HCT116 (cell line): ENCODE results near the gene ZMYND10. TPM values are rescaled to one million over a fixed set of nuclear protein-coding genes. Genes with fewer than 3 reads are reported as not detected.

Experiments used
- ATAC-seq: fragments of 200-7000 bp; cut with Tn5 transposase; 2 replicates; pipeline ENCODE4 v1.9.1; 2020; ENCODE audit warnings: mild to moderate bottlenecking, moderate library complexity
- BruUV-seq: library from RNA; stranded (reverse); fragments of 400-500 nt; replicated peaks from 2 replicates; lab custom pipeline; 2021; lab: Mats Ljungman, UMichigan
- CTCF ChIA-PET: fragments of 300-600 bp; sonication (Branson Sonifier 250); formaldehyde crosslinking; loops from one replicate; lab custom pipeline; 2021; ENCODE audit warnings: antibody characterized with exemption; lab: Charles Lee
- POLR2A ChIA-PET: fragments of 300-600, 350-600 bp; sonication (Branson Sonifier 250); formaldehyde crosslinking; loops from one replicate; lab custom pipeline; 2021; ENCODE audit warnings: antibody characterized with exemption; lab: Charles Lee
- RAD21 ChIA-PET, 2 experiments: fragments of 300-600 bp; sonication (Branson Sonifier 250); formaldehyde crosslinking; loops; one replicate each; lab custom pipeline; 2023; ENCODE audit warnings: low total read pairs in 2 of 2; ENCODE audit not compliant: uncharacterized antibody in 2 of 2, unreplicated experiment in 2 of 2, low non-redundant PET in 1 of 2; lab: Charles Lee
- DNase-seq: peaks from one replicate; pipeline ENCODE4 v3.0.0-alpha.2; 2010; ENCODE audit warnings: low read depth, low spot score
- H2AFZ ChIP-seq: fragments of 200-600 bp; shearing (Covaris generic), sonication (generic); 2 replicates; pipeline ENCODE4 v1.6.1; 2017; ENCODE audit warnings: low read depth, mixed run types, mixed read lengths, antibody characterized with exemption, low read length; ENCODE audit not compliant: poor library complexity, severe bottlenecking
- H3K27ac ChIP-seq: 2 replicates; pipeline ENCODE4 v1.5.1; 2012; ENCODE audit warnings: low read depth, low read length
- H3K27me3 ChIP-seq: fragments of 200-600 bp; sonication (generic); 2 replicates; pipeline ENCODE4 v1.6.1; 2016; ENCODE audit warnings: mixed run types, low read length, mixed read lengths; ENCODE audit not compliant: insufficient read depth
- H3K36me3 ChIP-seq, 2 experiments: fragments of 200-500 bp in 1 of 2; fragments of 200-600 bp in 1 of 2; sonication (Bioruptor generic) in 1 of 2; sonication (generic) in 1 of 2; 2 replicates each; pipeline versions ENCODE4 v1.5.1 to v1.6.1; 2014 to 2016; ENCODE audit warnings: low read length in 2 of 2, inconsistent platforms in 1 of 2, mixed read lengths in 1 of 2, mixed run types in 1 of 2; ENCODE audit not compliant: insufficient read depth in 2 of 2, control insufficient read depth in 1 of 2
- H3K4me1 ChIP-seq, 2 experiments: fragments of 200-600 bp in 1 of 2; sonication (generic) in 1 of 2; 2 replicates each; pipeline versions ENCODE4 v1.5.1 to v1.6.1; 2012 to 2017; ENCODE audit warnings: low read length in 2 of 2, inconsistent platforms in 1 of 2, mild to moderate bottlenecking in 1 of 2, mixed read lengths in 1 of 2, mixed run types in 1 of 2, moderate library complexity in 1 of 2; ENCODE audit not compliant: insufficient read depth in 2 of 2, control insufficient read depth in 1 of 2
- H3K4me2 ChIP-seq: fragments of 200-600 bp; sonication (generic); 2 replicates; pipeline ENCODE4 v1.6.1; 2017; ENCODE audit warnings: mixed run types, low read length, mixed read lengths
- H3K4me3 ChIP-seq, 2 experiments: fragments of 200-600 bp in 1 of 2; sonication (generic) in 1 of 2; replicated peaks in 1 of 2; 2 replicates each; pipeline ENCODE4 v1.5.1; 2011 to 2016; ENCODE audit warnings: low read length in 2 of 2, control low read depth in 1 of 2, low read depth in 1 of 2, mild to moderate bottlenecking in 1 of 2, mixed read lengths in 1 of 2, mixed run types in 1 of 2
- H3K79me2 ChIP-seq: fragments of 200-600 bp; sonication (generic); 2 replicates; pipeline ENCODE4 v1.6.1; 2017; ENCODE audit warnings: mild to moderate bottlenecking, mixed run types, low read length, moderate library complexity, mixed read lengths; ENCODE audit not compliant: insufficient read depth
- H3K9ac ChIP-seq: fragments of 200-600 bp; sonication (generic); 2 replicates; pipeline ENCODE4 v1.6.1; 2016; ENCODE audit warnings: low read length, mixed read lengths
- H3K9me2 ChIP-seq: fragments of 200-600 bp; sonication (generic), shearing (Covaris generic); 2 replicates; pipeline ENCODE4 v1.6.1; 2017; ENCODE audit warnings: mixed run types, mild to moderate bottlenecking, moderate library complexity; ENCODE audit not compliant: insufficient read depth
- H3K9me3 ChIP-seq, 2 experiments: fragments of 200-500 bp in 1 of 2; fragments of 200-600 bp in 1 of 2; sonication (Bioruptor generic) in 1 of 2; sonication (generic) in 1 of 2; 2 replicates each; pipeline ENCODE4 v1.6.1; 2014 to 2017; ENCODE audit warnings: low read length in 2 of 2, mixed read lengths in 2 of 2, inconsistent platforms in 1 of 2, low read depth in 1 of 2, mild to moderate bottlenecking in 1 of 2, mixed run types in 1 of 2, moderate library complexity in 1 of 2; ENCODE audit not compliant: control insufficient read depth in 1 of 2, insufficient read depth in 1 of 2
- H4K20me1 ChIP-seq: fragments of 200-600 bp; sonication (generic), shearing (Covaris generic); 2 replicates; pipeline ENCODE4 v1.6.1; 2017; ENCODE audit warnings: mixed run types, mild to moderate bottlenecking, moderate library complexity; ENCODE audit not compliant: insufficient read depth
- JUND ChIP-seq: IDR thresholded peaks from 2 replicates; pipeline ENCODE4 v1.6.1; 2012
- ZFX ChIP-seq: fragments of 450-650 bp; IDR thresholded peaks from 2 replicates; pipeline ENCODE4 v1.6.1; 2017
- intact Hi-C: fragments of 100-400 bp; cut with micrococcal nuclease; formaldehyde crosslinking; loops from 2 replicates; pipeline ENCODE4 v1.10.0; 2022
- total RNA-seq: library from RNA; stranded (reverse); gene quantifications from one replicate; pipeline ENCODE4 v1.2.1, GENCODE V29; 2021; ENCODE audit not compliant: unreplicated experiment
- TF ChIP-seq, protein P1 (sequence below): IDR thresholded peaks from 2 replicates; pipeline ENCODE4 v1.6.1; 2011; ENCODE audit warnings: mild to moderate bottlenecking, low read length, moderate library complexity; ENCODE audit not compliant: insufficient replicate concordance; ENCODE audit errors: extremely low read depth
- TF ChIP-seq, protein P2 (sequence below): IDR thresholded peaks from 2 replicates; pipeline ENCODE4 v1.6.1; 2012

The ZMYND10 gene
- total RNA-seq, 1 experiment from 2014 or later = 3.3 TPM

DNA sequence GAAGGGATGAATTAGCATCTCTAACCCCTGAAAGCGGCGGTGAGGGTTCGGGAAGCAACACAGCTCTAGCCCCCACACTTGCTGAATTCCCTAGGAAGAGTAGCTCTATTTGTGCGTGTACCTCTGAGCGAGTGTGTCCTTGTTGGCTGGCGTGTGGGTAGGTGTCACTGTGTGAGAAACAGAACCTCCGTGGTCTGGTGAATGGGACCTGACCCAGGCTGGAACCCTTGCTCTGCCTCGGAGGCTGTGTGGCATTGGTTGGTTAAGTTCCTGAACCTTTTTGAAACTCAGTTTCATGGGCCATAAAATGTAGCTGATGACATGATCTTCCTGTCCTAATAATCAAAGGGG lies 14.2 kb upstream of the ZMYND10 start:
- POLR2A ChIA-PET = interaction anchor here (0.6 kb wide), 1 partner anchor 9 kb away, joined by 3 read pairs; the partner anchor contains the start of genes CYB561D2 and NPRL2
- Histone ChIP-seq H2AFZ (peak overlapping the region; percentile 57), H3K9me3 (no peaks in the 10 kb centered on the region), H4K20me1 (no peaks in the 10 kb centered on the region), H3K9me2 (no peaks in the 10 kb centered on the region), H3K27ac (no peak overlapping the region; the same call in 1 of the 2 replicates), H3K27me3 (no peaks in the 10 kb centered on the region), H3K9ac (no peak overlapping the region), H3K4me2 (peak overlapping the region; percentile 89), H3K79me2 (peaks cover 41% of the 10 kb centered on the region), H3K36me3 (peaks cover 7 to 12% of the 10 kb centered on the region in 2 experiments; a peak in 2 of 4 replicates), H3K4me1 (peaks cover 9 to 39% of the 10 kb centered on the region in 2 experiments; a peak in 3 of 4 replicates), H3K4me3 (peak overlapping the region; percentile 83 to 87)
- ATAC-seq (peak; percentile 16), DNase-seq (no peak)
- no TSS peak for BruUV-seq
- CTCF ChIA-PET = no interaction called here
- RAD21 ChIA-PET = no interaction called here
- intact Hi-C loops = loop anchor here (1.0 to 10.0 kb wide), 2 partner anchors 8 to 1025 kb away; partner anchors contain the start of gene MANF
- TF ChIP-seq ZFX (no peak), JUND (no peak)
- TF ChIP-seq, protein P1, sequence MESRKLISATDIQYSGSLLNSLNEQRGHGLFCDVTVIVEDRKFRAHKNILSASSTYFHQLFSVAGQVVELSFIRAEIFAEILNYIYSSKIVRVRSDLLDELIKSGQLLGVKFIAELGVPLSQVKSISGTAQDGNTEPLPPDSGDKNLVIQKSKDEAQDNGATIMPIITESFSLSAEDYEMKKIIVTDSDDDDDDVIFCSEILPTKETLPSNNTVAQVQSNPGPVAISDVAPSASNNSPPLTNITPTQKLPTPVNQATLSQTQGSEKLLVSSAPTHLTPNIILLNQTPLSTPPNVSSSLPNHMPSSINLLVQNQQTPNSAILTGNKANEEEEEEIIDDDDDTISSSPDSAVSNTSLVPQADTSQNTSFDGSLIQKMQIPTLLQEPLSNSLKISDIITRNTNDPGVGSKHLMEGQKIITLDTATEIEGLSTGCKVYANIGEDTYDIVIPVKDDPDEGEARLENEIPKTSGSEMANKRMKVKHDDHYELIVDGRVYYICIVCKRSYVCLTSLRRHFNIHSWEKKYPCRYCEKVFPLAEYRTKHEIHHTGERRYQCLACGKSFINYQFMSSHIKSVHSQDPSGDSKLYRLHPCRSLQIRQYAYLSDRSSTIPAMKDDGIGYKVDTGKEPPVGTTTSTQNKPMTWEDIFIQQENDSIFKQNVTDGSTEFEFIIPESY = no peak
- TF ChIP-seq, protein P2, sequence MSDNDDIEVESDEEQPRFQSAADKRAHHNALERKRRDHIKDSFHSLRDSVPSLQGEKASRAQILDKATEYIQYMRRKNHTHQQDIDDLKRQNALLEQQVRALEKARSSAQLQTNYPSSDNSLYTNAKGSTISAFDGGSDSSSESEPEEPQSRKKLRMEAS = no peak
